DOHH2 (cell line): Measurements from ENCODE around the gene FAM184A.

ENCODE experiments used
- H3F3A ChIP-seq: fragments of 200-600 bp; sonication (generic), shearing (Covaris generic); 2 replicates; pipeline ENCODE4 v1.6.0; 2016; ENCODE audit warnings: antibody characterized with exemption, mild to moderate bottlenecking; ENCODE audit not compliant: control insufficient read depth, insufficient read depth
- H3K27ac ChIP-seq: fragments of 200-600 bp; sonication (generic); 2 replicates; pipeline ENCODE4 v1.5.1; 2014; ENCODE audit warnings: low read depth, mild to moderate bottlenecking, low read length, moderate library complexity
- H3K27me3 ChIP-seq: fragments of 200-600 bp; sonication (generic); 2 replicates; pipeline ENCODE4 v1.6.1; 2014; ENCODE audit warnings: mild to moderate bottlenecking, low read length, mixed read lengths; ENCODE audit not compliant: control insufficient read depth
- H3K36me3 ChIP-seq: fragments of 200-600 bp; sonication (generic); 2 replicates; pipeline ENCODE4 v1.6.1; 2014; ENCODE audit warnings: mild to moderate bottlenecking, low read length, moderate library complexity, mixed read lengths; ENCODE audit not compliant: control insufficient read depth
- H3K4me1 ChIP-seq: fragments of 200-600 bp; sonication (generic); 2 replicates; pipeline ENCODE4 v1.6.1; 2014; ENCODE audit warnings: mild to moderate bottlenecking, low read length, mixed read lengths; ENCODE audit not compliant: control insufficient read depth
- H3K4me2 ChIP-seq: fragments of 200-600 bp; sonication (generic); 2 replicates; pipeline ENCODE4 v1.6.0; 2014; ENCODE audit warnings: mild to moderate bottlenecking, low read length, moderate library complexity
- H3K4me3 ChIP-seq: fragments of 200-600 bp; sonication (generic); 2 replicates; pipeline ENCODE4 v1.5.1; 2014; ENCODE audit warnings: mild to moderate bottlenecking, low read length, mixed read lengths
- H3K79me2 ChIP-seq: fragments of 200-600 bp; sonication (generic); 2 replicates; pipeline ENCODE4 v1.6.1; 2014; ENCODE audit warnings: mild to moderate bottlenecking, low read length, mixed read lengths; ENCODE audit not compliant: control insufficient read depth
- H3K9me2 ChIP-seq: fragments of 200-600 bp; sonication (generic); replicated peaks from 2 replicates; pipeline ENCODE4 v1.6.1; 2014; ENCODE audit warnings: mild to moderate bottlenecking, low read length, mixed read lengths; ENCODE audit not compliant: control insufficient read depth
- H3K9me3 ChIP-seq: fragments of 200-600 bp; sonication (generic); 2 replicates; pipeline ENCODE4 v1.6.1; 2014; ENCODE audit warnings: antibody characterized with exemption, low read length, mixed read lengths; ENCODE audit not compliant: control insufficient read depth, insufficient read depth
- H4K20me1 ChIP-seq: fragments of 200-600 bp; sonication (generic); 2 replicates; pipeline ENCODE4 v1.6.0; 2014; ENCODE audit warnings: low read depth, mild to moderate bottlenecking, antibody characterized with exemption, low read length, moderate library complexity; ENCODE audit not compliant: control insufficient read depth, insufficient read depth
- CTCF ChIP-seq: fragments of 200-600 bp; sonication (generic); IDR thresholded peaks from one replicate; pipeline ENCODE4 v1.5.1; 2014; ENCODE audit warnings: antibody characterized with exemption, mild to moderate bottlenecking, low read depth, low read length; ENCODE audit not compliant: poor library complexity, severe bottlenecking
- EZH2phosphoT487 ChIP-seq: fragments of 200-600 bp; sonication (generic); IDR thresholded peaks from 2 replicates; pipeline ENCODE4 v1.6.1; 2017; ENCODE audit warnings: borderline replicate concordance, mild to moderate bottlenecking, antibody characterized with exemption, low read length, moderate library complexity, mixed read lengths

Gene FAM184A

GRCh38 chr6:119037941-119038623 lies 40.4 kb downstream of the FAM184A start:
- Histone ChIP-seq H4K20me1 (no peaks in the 10 kb centered on the region), H3K36me3 (no peaks in the 10 kb centered on the region), H3K27ac (no peak overlapping the region), H3K79me2 (no peaks in the 10 kb centered on the region), H3K4me2 (no peak overlapping the region), H3K4me1 (no peaks in the 10 kb centered on the region), H3F3A (no peaks in the 10 kb centered on the region), H3K27me3 (no peaks in the 10 kb centered on the region), H3K9me2 (no peaks in the 10 kb centered on the region), H3K9me3 (no peaks in the 10 kb centered on the region), H3K4me3 (no peak overlapping the region)
- TF ChIP-seq CTCF (no peak), EZH2phosphoT487 (no peak)

DNA sequence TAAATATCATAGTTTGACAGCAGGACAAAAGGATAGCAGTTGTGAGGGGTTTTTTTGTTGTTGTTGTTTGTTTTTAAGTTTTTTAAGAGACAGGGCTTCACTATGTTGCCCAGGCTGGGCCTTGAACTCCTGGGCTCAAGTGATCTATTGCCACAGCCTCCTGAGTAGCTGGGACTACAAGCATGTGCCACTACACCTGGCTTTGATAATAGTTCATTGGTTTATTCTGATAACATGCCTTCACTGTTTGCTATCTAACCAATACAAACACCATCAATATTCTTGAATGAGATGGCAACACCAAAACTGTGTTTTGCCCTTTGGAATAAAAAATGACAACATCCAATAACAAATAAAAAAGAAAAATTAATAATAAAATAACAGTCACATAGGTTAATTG lies 41.2 kb downstream of the FAM184A start:
- Histone ChIP-seq H3K4me2 (no peak overlapping the region), H3K36me3 (no peaks in the 10 kb centered on the region), H3K9me3 (no peaks in the 10 kb centered on the region), H3F3A (no peaks in the 10 kb centered on the region), H3K27me3 (no peaks in the 10 kb centered on the region), H3K27ac (no peak overlapping the region), H3K4me1 (no peaks in the 10 kb centered on the region), H4K20me1 (no peaks in the 10 kb centered on the region), H3K4me3 (no peak overlapping the region), H3K9me2 (no peaks in the 10 kb centered on the region), H3K79me2 (no peaks in the 10 kb centered on the region)
- TF ChIP-seq EZH2phosphoT487 (no peak), CTCF (no peak)

DNA sequence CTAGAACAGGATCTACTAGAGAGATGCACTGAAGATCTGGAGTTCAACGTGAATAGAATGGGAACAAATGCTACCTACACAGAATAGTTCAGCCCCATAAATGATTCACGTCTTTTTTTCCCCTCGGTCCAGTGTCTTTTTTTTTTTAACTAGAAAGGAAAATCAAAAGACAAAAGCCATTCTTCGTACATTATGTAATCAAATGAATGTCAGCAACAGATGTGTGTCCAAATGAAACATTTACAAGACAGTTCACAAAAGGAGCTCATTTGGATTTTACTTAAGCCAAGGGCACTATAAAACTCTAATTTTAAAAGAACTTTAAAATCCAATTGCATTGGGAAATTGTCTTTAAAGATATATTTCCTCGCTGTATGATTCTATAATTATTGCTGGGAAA lies 42.4 kb downstream of the FAM184A start:
- H3K4me2 ChIP-seq, result no peak overlapping the region
- TF ChIP-seq EZH2phosphoT487 (no peak), CTCF (no peak)
- H3K4me3 ChIP-seq, result no peak overlapping the region
- H3F3A ChIP-seq, result no peaks in the 10 kb centered on the region
- no peaks in the 10 kb centered on the region for H3K4me1 ChIP-seq
- H3K9me2 ChIP-seq, result no peaks in the 10 kb centered on the region
- H3K27me3 ChIP-seq, result no peaks in the 10 kb centered on the region
- H3K27ac ChIP-seq, result no peak overlapping the region
- no peaks in the 10 kb centered on the region for H4K20me1 ChIP-seq
- H3K36me3 ChIP-seq, result no peaks in the 10 kb centered on the region
- H3K79me2 ChIP-seq, result no peaks in the 10 kb centered on the region
- H3K9me3 ChIP-seq, result no peaks in the 10 kb centered on the region
